K562 (cell line): Measurements from ENCODE around the gene SRI. TPM values are rescaled to one million over a fixed set of nuclear protein-coding genes. Genes with fewer than 3 reads are reported as not detected.
A peak's percentile ranks its signal among the peaks of the same experiment; 100 is the strongest.

ENCODE experiments used
- ATAC-seq: fragments of 200-7000 bp; cut with Tn5 transposase; 3 replicates; pipeline ENCODE4 v1.9.1; 2020; ENCODE audit warnings: moderate library complexity
- BruUV-seq: library from RNA; stranded (reverse); fragments of 400-500 nt; replicated peaks from 2 replicates; lab custom pipeline; 2021; lab: Mats Ljungman, UMichigan
- CTCF ChIA-PET: fragments of 300-600 bp; formaldehyde crosslinking; extraction: SDS; loops from one replicate; lab custom pipeline; 2021; ENCODE audit warnings: low intra/inter-chr PET ratio; lab: Yijun Ruan, JAX
- POLR2A ChIA-PET: fragments of 300-600, 350-650 bp; sonication (Branson Sonifier 250); formaldehyde crosslinking; extraction: SDS; loops from one replicate; lab custom pipeline; 2021; ENCODE audit warnings: antibody characterized with exemption, inconsistent platforms; lab: Yijun Ruan, JAX
- DNase-seq, 4 experiments: peaks; one replicate each; pipeline versions ENCODE4 v3.0.0 to v3.0.0-alpha.2; 2011 to 2018; ENCODE audit warnings: low spot score in 3 of 4, mixed read lengths in 3 of 4; ENCODE audit errors: extremely low read depth in 1 of 4
- FAIRE-seq: peaks from 2 replicates; lab custom pipeline; 2011; peaks lifted over from hg19 to GRCh38; lab: Jason Lieb, UNC
- H2AFZ ChIP-seq: 2 replicates; pipeline ENCODE4 v1.6.0; 2011; ENCODE audit warnings: low read depth, low read length, control low read depth, inconsistent platforms
- H3K27ac ChIP-seq: fragments of 200-600 bp; 3 replicates; pipeline ENCODE4 v1.8.0; 2011; ENCODE audit warnings: low read depth, mild to moderate bottlenecking, control low read depth, inconsistent platforms, low read length, moderate library complexity, mixed read lengths; ENCODE audit errors: extremely low read depth
- H3K27me3 ChIP-seq, 2 experiments: fragments of 300-600 bp in 1 of 2; 2 replicates in 1 of 2; 3 replicates in 1 of 2; pipeline versions ENCODE4 v1.6.0 to v1.8.0; 2011; ENCODE audit warnings: inconsistent platforms in 2 of 2, low read length in 2 of 2, mild to moderate bottlenecking in 1 of 2, mixed read lengths in 1 of 2, moderate library complexity in 1 of 2; ENCODE audit not compliant: control insufficient read depth in 2 of 2, insufficient read depth in 2 of 2
- H3K36me3 ChIP-seq: fragments of 300-600 bp; 3 replicates; pipeline ENCODE4 v1.8.0; 2011; ENCODE audit warnings: mild to moderate bottlenecking, low read length, inconsistent platforms; ENCODE audit not compliant: control insufficient read depth, insufficient read depth
- H3K4me1 ChIP-seq, 2 experiments: fragments of 200-600 bp in 1 of 2; replicated peaks in 1 of 2; 2 replicates in 1 of 2; 3 replicates in 1 of 2; pipeline versions ENCODE4 v1.5.1 to v1.8.0; 2011; ENCODE audit warnings: inconsistent platforms in 2 of 2, low read length in 2 of 2, mild to moderate bottlenecking in 1 of 2, mixed read lengths in 1 of 2, moderate library complexity in 1 of 2; ENCODE audit not compliant: control insufficient read depth in 2 of 2, insufficient read depth in 2 of 2
- H3K4me2 ChIP-seq: 2 replicates; pipeline ENCODE4 v1.6.1; 2011; ENCODE audit warnings: low read length, control low read depth, inconsistent platforms, mixed read lengths; ENCODE audit not compliant: insufficient read depth
- H3K4me3 ChIP-seq: fragments of 200-600 bp; sonication (generic), shearing (Covaris generic); 2 replicates; pipeline ENCODE4 v1.5.1; 2016; ENCODE audit warnings: control low read depth, inconsistent platforms
- H3K79me2 ChIP-seq: fragments of 200-600 bp; 3 replicates; pipeline ENCODE4 v1.8.0; 2011; ENCODE audit warnings: low read length, inconsistent platforms; ENCODE audit not compliant: control insufficient read depth, insufficient read depth
- H3K9ac ChIP-seq, 2 experiments: 2 replicates each; pipeline versions ENCODE4 v1.6.0 to v1.6.1; 2011; ENCODE audit warnings: low read depth in 2 of 2, low read length in 2 of 2, control low read depth in 1 of 2, inconsistent platforms in 1 of 2, mild to moderate bottlenecking in 1 of 2, mixed read lengths in 1 of 2; ENCODE audit not compliant: insufficient read depth in 1 of 2
- H3K9me1 ChIP-seq: one replicate; pipeline ENCODE4 v1.6.0; 2011; ENCODE audit warnings: inconsistent platforms, mild to moderate bottlenecking, low read length, moderate library complexity; ENCODE audit not compliant: control insufficient read depth, insufficient read depth
- H3K9me3 ChIP-seq: replicated peaks from 2 replicates; pipeline ENCODE4 v1.5.1; 2011; ENCODE audit warnings: low read depth, low read length, inconsistent platforms; ENCODE audit not compliant: control insufficient read depth, insufficient read depth
- H4K20me1 ChIP-seq: replicated peaks from 2 replicates; pipeline ENCODE4 v1.6.1; 2011; ENCODE audit warnings: low read length, inconsistent platforms, mixed read lengths; ENCODE audit not compliant: control insufficient read depth, insufficient read depth
- ELF1 ChIP-seq: fragments of 200-800 bp; sonication (Bioruptor generic); IDR thresholded peaks from 2 replicates; pipeline ENCODE4 v1.6.1; 2016; ENCODE audit warnings: missing genetic modification characterization, missing compliant biosample characterization
- HMBOX1 ChIP-seq: sonication (generic); IDR thresholded peaks from 2 replicates; pipeline ENCODE4 v1.6.1; 2016
- HSF4 ChIP-seq: fragments of 250-450 bp; sonication (Bioruptor Pico); IDR thresholded peaks from 2 replicates; pipeline ENCODE4 v2.1.2; 2022; ENCODE audit warnings: mild to moderate bottlenecking, moderate library complexity, borderline replicate concordance
- MEF2D ChIP-seq: conservative IDR thresholded peaks from 2 replicates; pipeline ENCODE4 v1.6.1; 2016; ENCODE audit warnings: low read depth, missing genetic modification characterization, missing compliant biosample characterization
- MLLT1 ChIP-seq, 2 experiments: fragments of 450-650 bp; IDR thresholded peaks; 2 replicates each; pipeline ENCODE4 v1.6.1; 2016
- NR3C1 ChIP-seq: sonication (generic); formaldehyde crosslinking; IDR thresholded peaks from 2 replicates; pipeline ENCODE4 v1.8.1; 2022; ENCODE audit warnings: missing genetic modification reagents
- XRCC5 ChIP-seq: fragments of 200-400 bp; formaldehyde crosslinking; IDR thresholded peaks from 2 replicates; pipeline ENCODE4 v1.6.1; 2017; ENCODE audit warnings: low read depth, mild to moderate bottlenecking, low read length
- ZNF280A ChIP-seq: fragments of 450-650 bp; IDR thresholded peaks from 2 replicates; pipeline ENCODE4 v1.6.1; 2018; ENCODE audit warnings: mild to moderate bottlenecking, low read depth; ENCODE audit not compliant: partially characterized antibody
- ZNF766 ChIP-seq: fragments of 200-800 bp; sonication (Bioruptor generic); conservative IDR thresholded peaks from 2 replicates; pipeline ENCODE4 v1.6.1; 2016; ENCODE audit warnings: missing genetic modification characterization, missing compliant biosample characterization
- in situ Hi-C: fragments of 300-500 bp; cut with MboI; formaldehyde crosslinking; loops from 4 replicates; pipeline ENCODE4 v1.15.0; 2018; ENCODE audit warnings: inconsistent platforms, mixed read lengths
- intact Hi-C: fragments of 100-400 bp; cut with micrococcal nuclease; formaldehyde crosslinking; loops from 2 replicates; pipeline ENCODE4 v1.14.2; 2022
- polyA plus RNA-seq, 8 experiments: library from polyadenylated mRNA; depleted of rRNA in 4 of 8; stranded (reverse) in 5 of 8; unstranded in 3 of 8; fragments of >200 nt; fragmentation: Nextera tagmentation in 2 of 8; fragmentation: Illumina TruSeq in 1 of 8; extraction: Ambion mirVana in 2 of 8; extraction: Trizol in 1 of 8; gene quantifications; 2 replicates each; pipeline versions ENCODE4 v1.2.1 to v1.2.3, GENCODE V29; 2011 to 2014; ENCODE audit warnings: inconsistent platforms in 1 of 8, missing spikeins in 1 of 8
- total RNA-seq, 7 experiments: library from RNA; depleted of rRNA in 6 of 7; stranded (reverse); fragments of >200 nt in 6 of 7; fragmentation: Illumina TruSeq in 2 of 7; extraction: Trizol in 2 of 7; gene quantifications; 2 replicates each; pipeline versions ENCODE4 v1.2.1 to v1.2.3, GENCODE V29; 2011 to 2021; ENCODE audit warnings: low replicate concordance in 1 of 7

The SRI gene
- total and polyA plus RNA-seq, 9 of the 15 experiments (the other 6 are each of a cell fraction or from before 2014, with no cell fraction given), result 56.4 to 158 (median 119) TPM

- H2AFZ ChIP-seq, result no peak overlapping the region
- ATAC-seq (no peak), DNase-seq (no peak), FAIRE-seq (no peak)
- no peaks in the 10 kb centered on the region for H4K20me1 ChIP-seq
- no peaks in the 10 kb centered on the region for H3K79me2 ChIP-seq
- no peak for TF ChIP-seq ELF1 (tag)
- no peak for TF ChIP-seq MLLT1 (IDR thresholded peaks at IDR 0.05)
- TF ChIP-seq HMBOX1, result no peak
- no peak for TF ChIP-seq XRCC5
- TF ChIP-seq ZNF766 (CRISPR knock-in tag), result peak; percentile 63
- no peak for TF ChIP-seq NR3C1 (CRISPR knock-in tag)
- TF ChIP-seq ZNF280A, result no peak
- TF ChIP-seq HSF4 (CRISPR knock-in tag), result no peak
- TF ChIP-seq MEF2D (tag), result no peak
- no TSS peak for BruUV-seq
- ChIA-PET CTCF (no interaction called here), POLR2A (no interaction called here)
- H3K27ac ChIP-seq, result no peak overlapping the region
- H3K36me3 ChIP-seq, result no peaks in the 10 kb centered on the region
- H3K9me1 ChIP-seq, result no peaks in the 10 kb centered on the region
- H3K4me3 ChIP-seq, result no peak overlapping the region
- no peaks in the 10 kb centered on the region for H3K27me3 ChIP-seq
- in situ Hi-C loops, result no loop called here
- H3K4me2 ChIP-seq, result no peak overlapping the region
- H3K4me1 ChIP-seq, result no peaks in the 10 kb centered on the region
- H3K9me3 ChIP-seq, result no peaks in the 10 kb centered on the region; the same call in 1 of the 2 replicates
- H3K9ac ChIP-seq, result no peak overlapping the region
- intact Hi-C loops, result no loop called here
Measured at GRCh38 chr7:88253640-88254039, 33.8 kb upstream of the SRI start.
